Left lung (tissue), 10 donors: ENCODE results near the gene PDS5A. TPM values are rescaled to one million over a fixed set of nuclear protein-coding genes. Genes with fewer than 3 reads are reported as not detected.

Experiments used
- ATAC-seq: fragments of 200-7000 bp; cut with Tn5 transposase; one replicate; pipeline ENCODE4 v1.9.1; 2020; ENCODE audit warnings: moderate library complexity
- DNase-seq, 4 donors: peaks; one replicate each; pipeline ENCODE4 v3.0.0-alpha.2; 2013 to 2020
- H3K27ac ChIP-seq, 2 donors: fragments of 200-600 bp; sonication (generic) in 1 of 2; one replicate each; pipeline versions ENCODE4 v1.5.0 to v1.8.0; 2020 to 2021
- H3K27me3 ChIP-seq, 2 donors: fragments of 200-600 bp; sonication (generic) in 1 of 2; one replicate each; pipeline versions ENCODE4 v1.5.0 to v1.8.0; 2020 to 2021
- H3K36me3 ChIP-seq, 2 donors: fragments of 200-600 bp; sonication (generic) in 1 of 2; one replicate each; pipeline versions ENCODE4 v1.5.0 to v1.8.0; 2020 to 2021
- H3K4me1 ChIP-seq, 2 donors: fragments of 200-600 bp; one replicate each; pipeline ENCODE4 v1.8.0; 2021
- H3K4me3 ChIP-seq, 2 donors: fragments of 200-600 bp; sonication (generic) in 1 of 2; one replicate each; pipeline versions ENCODE4 v1.5.0 to v1.8.0; 2020 to 2021; ENCODE audit warnings: mild to moderate bottlenecking in 1 of 2
- H3K9me3 ChIP-seq, 2 donors: fragments of 200-600 bp; sonication (generic) in 1 of 2; one replicate each; pipeline versions ENCODE4 v1.5.0 to v1.8.0; 2020 to 2021
- CTCF ChIP-seq, 2 donors: fragments of 200-600 bp; sonication (generic) in 1 of 2; IDR thresholded peaks; one replicate each; pipeline versions ENCODE4 v1.5.0 to v1.8.0; 2021; ENCODE audit warnings: antibody characterized with exemption in 2 of 2
- intact Hi-C, 2 donors: fragments of 100-400 bp; cut with DNase I; formaldehyde crosslinking; loops; one replicate each; pipeline versions ENCODE4 v1.11.2 to v1.14.2; 2022
- polyA plus RNA-seq, 6 donors: library from polyadenylated mRNA; unstranded; fragments of 120-200 nt; gene quantifications; one replicate each; pipeline ENCODE4 v1.2.1, GENCODE V29; 2013; ENCODE audit not compliant: insufficient read length in 6 of 6
- total RNA-seq, 2 donors: library from RNA; stranded (reverse); fragmentation: NEBNext Ultra II Directional; extraction: Animal tissue kit (Norgen Biotek cat#: 25700); gene quantifications; one replicate each; pipeline ENCODE4 v1.2.1, GENCODE V29; 2021
- donor health status: DM: no; HTN: yes; CAD: no.
- donor health status: DM: no; HTN: no; CAD: no.

The PDS5A gene
- total and polyA plus RNA-seq, 8 donors: 66.4 to 82.1 (median 72.3) TPM

- no peak for TF ChIP-seq CTCF (IDR thresholded peaks at IDR 0.05)
These were observed 44.8 kb downstream of the PDS5A start for GRCh38 chr4:39932776-39933402.

GRCh38 chr4:39931441-39931901 is 46.2 kb downstream of the PDS5A start:
- ATAC-seq (peak; percentile 75), DNase-seq (no peak)
- no peak for TF ChIP-seq CTCF (IDR thresholded peaks at IDR 0.05)
- Histone ChIP-seq H3K4me1 (peaks cover 15 to 21% of the 10 kb centered on the region in 2 donors), H3K27me3 (no peaks in the 10 kb centered on the region), H3K27ac (peak overlapping the region in 1 of 2 donors; percentile 18), H3K9me3 (no peaks in the 10 kb centered on the region), H3K4me3 (no peak overlapping the region), H3K36me3 (peaks cover 0 to 15% of the 10 kb centered on the region in 2 donors)
- intact Hi-C loops: no loop called here

More at GRCh38 chr4:39932776-39933402, 44.8 kb downstream of the PDS5A start:
- Histone ChIP-seq H3K4me3 (no peak overlapping the region), H3K9me3 (no peaks in the 10 kb centered on the region), H3K27ac (no peak overlapping the region), H3K4me1 (peaks cover 15 to 21% of the 10 kb centered on the region in 2 donors), H3K36me3 (peaks cover 0 to 3% of the 10 kb centered on the region in 2 donors), H3K27me3 (no peaks in the 10 kb centered on the region)
- DNase-seq (no peak), ATAC-seq (peak; percentile 45)
- intact Hi-C loops: no loop called here

- H3K36me3 ChIP-seq: peaks cover 0 to 32% of the 10 kb centered on the region in 2 donors
- no peak overlapping the region for H3K27ac ChIP-seq
- ATAC-seq (no peak), DNase-seq (no peak)
- H3K4me3 ChIP-seq: no peak overlapping the region
- TF ChIP-seq CTCF (IDR thresholded peaks at IDR 0.05): no peak
- H3K27me3 ChIP-seq: no peaks in the 10 kb centered on the region
- intact Hi-C loops: no loop called here
- H3K4me1 ChIP-seq: peaks cover 8 to 17% of the 10 kb centered on the region in 2 donors
- H3K9me3 ChIP-seq: no peaks in the 10 kb centered on the region
These were observed 49.2 kb downstream of the PDS5A start for GRCh38 chr4:39928538-39928937.

GRCh38 chr4:39924014-39924413 is 53.7 kb downstream of the PDS5A start:
- Histone ChIP-seq H3K4me1 (no peaks in the 10 kb centered on the region), H3K27ac (no peak overlapping the region), H3K36me3 (peaks cover 0 to 71% of the 10 kb centered on the region in 2 donors), H3K27me3 (no peaks in the 10 kb centered on the region), H3K4me3 (no peak overlapping the region), H3K9me3 (no peaks in the 10 kb centered on the region)
- intact Hi-C loops: no loop called here
- DNase-seq: no peak
- no peak for TF ChIP-seq CTCF (IDR thresholded peaks at IDR 0.05)
- ATAC-seq: no peak

GRCh38 chr4:39922399-39922798 is 55.3 kb downstream of the PDS5A start:
- TF ChIP-seq CTCF (IDR thresholded peaks at IDR 0.05): no peak
- no peaks in the 10 kb centered on the region for H3K4me1 ChIP-seq
- DNase-seq (no peak), ATAC-seq (no peak)
- H3K36me3 ChIP-seq: peaks cover 0 to 79% of the 10 kb centered on the region in 2 donors
- H3K9me3 ChIP-seq: no peaks in the 10 kb centered on the region
- H3K27ac ChIP-seq: no peak overlapping the region
- intact Hi-C loops: no loop called here
- no peaks in the 10 kb centered on the region for H3K27me3 ChIP-seq
- H3K4me3 ChIP-seq: no peak overlapping the region
